GM23338 (cell line): ENCODE results near the gene GAN. TPM values are rescaled to one million over a fixed set of nuclear protein-coding genes. Genes with fewer than 3 reads are reported as not detected.

ENCODE experiments used
- ATAC-seq: fragments of 200-7000 bp; cut with Tn5 transposase; 3 replicates; pipeline ENCODE4 v1.9.1; 2020
- DNase-seq: peaks from one replicate; pipeline ENCODE4 v3.0.0-alpha.2; 2015; ENCODE audit warnings: low spot score
- H2AFZ ChIP-seq: fragments of 200-600 bp; sonication (generic); 2 replicates; pipeline ENCODE4 v1.8.0; 2016; ENCODE audit warnings: antibody characterized with exemption, mild to moderate bottlenecking, moderate library complexity
- H3F3A ChIP-seq: fragments of 200-600 bp; sonication (generic); replicated peaks from 2 replicates; pipeline ENCODE4 v1.8.0; 2017; ENCODE audit warnings: antibody characterized with exemption, mixed run types, low read depth
- H3K27ac ChIP-seq: fragments of 200-600 bp; sonication (generic); 2 replicates; pipeline ENCODE4 v1.6.1; 2016; ENCODE audit warnings: low read depth
- H3K27me3 ChIP-seq: fragments of 200-600 bp; sonication (generic); 2 replicates; pipeline ENCODE4 v1.8.0; 2016; ENCODE audit warnings: mild to moderate bottlenecking, mixed run types, moderate library complexity; ENCODE audit not compliant: insufficient read depth
- H3K36me3 ChIP-seq: fragments of 200-600 bp; sonication (generic); 2 replicates; pipeline ENCODE4 v1.8.0; 2016; ENCODE audit warnings: mild to moderate bottlenecking; ENCODE audit not compliant: insufficient read depth
- H3K4me1 ChIP-seq: fragments of 200-600 bp; sonication (generic); 2 replicates; pipeline ENCODE4 v1.8.0; 2016; ENCODE audit warnings: mild to moderate bottlenecking, moderate library complexity; ENCODE audit not compliant: insufficient read depth
- H3K4me2 ChIP-seq: fragments of 200-600 bp; sonication (generic); 2 replicates; pipeline ENCODE4 v1.7.1; 2017; ENCODE audit warnings: mixed run types
- H3K4me3 ChIP-seq: fragments of 200-600 bp; sonication (generic); 2 replicates; pipeline ENCODE4 v1.6.1; 2016; ENCODE audit warnings: mixed run types
- H3K79me2 ChIP-seq: fragments of 200-600 bp; sonication (generic); replicated peaks from 2 replicates; pipeline ENCODE4 v1.8.0; 2017; ENCODE audit warnings: mild to moderate bottlenecking; ENCODE audit not compliant: insufficient read depth
- H3K9me2 ChIP-seq: fragments of 200-600 bp; sonication (generic); 2 replicates; pipeline ENCODE4 v1.8.0; 2017; ENCODE audit not compliant: insufficient read depth
- H4K20me1 ChIP-seq: fragments of 200-600 bp; sonication (generic); replicated peaks from 2 replicates; pipeline ENCODE4 v1.8.0; 2017; ENCODE audit warnings: mild to moderate bottlenecking; ENCODE audit not compliant: insufficient read depth
- H3K27ac Mint-ChIP-seq: 2 replicates; pipeline ENCODE4 v1.8.0; 2020; ENCODE audit warnings: inconsistent platforms, mild to moderate bottlenecking, moderate library complexity, mixed read lengths
- H3K27me3 Mint-ChIP-seq: 3 replicates; pipeline ENCODE4 v1.8.0; 2022; ENCODE audit warnings: low read depth, mild to moderate bottlenecking, moderate library complexity, mixed read lengths, inconsistent platforms; ENCODE audit not compliant: insufficient read depth, poor library complexity
- H3K36me3 Mint-ChIP-seq: 3 replicates; pipeline ENCODE4 v1.8.0; 2021; ENCODE audit warnings: low read depth, mild to moderate bottlenecking, inconsistent platforms, moderate library complexity, mixed read lengths
- H3K4me1 Mint-ChIP-seq: 3 replicates; pipeline ENCODE4 v1.8.0; 2020; ENCODE audit warnings: mild to moderate bottlenecking, inconsistent platforms, mixed read lengths
- H3K4me3 Mint-ChIP-seq: 3 replicates; pipeline ENCODE4 v1.8.0; 2021; ENCODE audit warnings: moderate library complexity, mild to moderate bottlenecking, inconsistent platforms, mixed read lengths
- H3K9me3 Mint-ChIP-seq: 3 replicates; pipeline ENCODE4 v1.8.0; 2020; ENCODE audit warnings: moderate library complexity, mild to moderate bottlenecking, inconsistent platforms, mixed read lengths
- CREB1 ChIP-seq: fragments of 250-450 bp; sonication (Bioruptor Pico); IDR thresholded peaks from 2 replicates; pipeline ENCODE4 v1.5.0; 2020; ENCODE audit warnings: low read depth, mild to moderate bottlenecking, moderate library complexity
- CTCF ChIP-seq, 2 experiments: fragments of 200-600 bp in 1 of 2; sonication (generic) in 1 of 2; conservative IDR thresholded peaks; 2 replicates each; pipeline versions ENCODE4 v1.5.1 to v1.6.1; 2016 to 2017; ENCODE audit warnings: antibody characterized with exemption in 2 of 2, low read depth in 2 of 2, mild to moderate bottlenecking in 2 of 2, moderate library complexity in 1 of 2
- ETS1 ChIP-seq: IDR thresholded peaks from 2 replicates; pipeline ENCODE4 v1.6.1; 2016; ENCODE audit warnings: antibody characterized with exemption
- EZH2phosphoT487 ChIP-seq: fragments of 200-600 bp; sonication (generic); IDR thresholded peaks from one replicate; pipeline ENCODE4 v1.8.1; 2018; ENCODE audit warnings: antibody characterized with exemption; ENCODE audit not compliant: unreplicated experiment
- JUNB ChIP-seq: IDR thresholded peaks from one replicate; pipeline ENCODE4 v1.6.1; 2016; ENCODE audit warnings: antibody characterized with exemption; ENCODE audit not compliant: unreplicated experiment
- POLR2AphosphoS5 ChIP-seq: IDR thresholded peaks from 2 replicates; pipeline ENCODE4 v1.6.1; 2016; ENCODE audit warnings: antibody characterized with exemption, low read depth
- REST ChIP-seq: IDR thresholded peaks from one replicate; pipeline ENCODE4 v1.6.1; 2018; ENCODE audit warnings: antibody characterized with exemption; ENCODE audit not compliant: unreplicated experiment
- ZNF114 ChIP-seq: fragments of 250-450 bp; sonication (Bioruptor Pico); IDR thresholded peaks from 2 replicates; pipeline ENCODE4 v1.5.0; 2020; ENCODE audit warnings: mild to moderate bottlenecking, moderate library complexity
- ZNF462 ChIP-seq: fragments of 250-450 bp; sonication (Bioruptor Pico); IDR thresholded peaks from 2 replicates; pipeline ENCODE4 v1.5.0; 2020; ENCODE audit warnings: mild to moderate bottlenecking, moderate library complexity
- polyA plus RNA-seq: library from polyadenylated mRNA; unstranded; fragments of >200 nt; fragmentation: Nextera tagmentation; extraction: Ambion mirVana; gene quantifications from 2 replicates; pipeline ENCODE4 v1.2.1, GENCODE V29; 2016
- total RNA-seq: library from RNA; depleted of rRNA; stranded (reverse); fragments of >200 nt; shearing (Covaris generic); gene quantifications from 2 replicates; pipeline ENCODE4 v1.2.3, GENCODE V29; 2014

GAN gene
- total and polyA plus RNA-seq, 2 experiments from 2014 or later: 8.1 to 28.5 TPM

- TF ChIP-seq REST: no peak
These were observed 12.2 kb downstream of the GAN start (continued) for GRCh38 chr16:81327011-81327410.

GRCh38 chr16:81327447-81328196 lies 12.9 kb downstream of the GAN start:
- Mint-ChIP-seq H3K4me3 (no peak overlapping the region), H3K27ac (no peak overlapping the region), H3K4me1 (peaks cover 9% of the 10 kb centered on the region; the same call in 1 of the 3 replicates), H3K9me3 (no peaks in the 10 kb centered on the region; the same call in 2 of the 3 replicates), H3K27me3 (peaks cover 3% of the 10 kb centered on the region), H3K36me3 (peaks cover 3% of the 10 kb centered on the region; the same call in 1 of the 3 replicates)
- Histone ChIP-seq H3F3A (no peaks in the 10 kb centered on the region), H3K79me2 (peaks cover 93% of the 10 kb centered on the region), H4K20me1 (peaks cover 27% of the 10 kb centered on the region; the same call in 1 of the 2 replicates), H3K4me3 (no peak overlapping the region), H3K27ac (no peak overlapping the region), H3K9me2 (no peaks in the 10 kb centered on the region), H2AFZ (no peak overlapping the region), H3K36me3 (0 out of 2 replicates have a peak, but pooled peaks cover 4% of the 10 kb centered on the region), H3K4me2 (no peak overlapping the region), H3K27me3 (no peaks in the 10 kb centered on the region), H3K4me1 (no peaks in the 10 kb centered on the region)
- ATAC-seq: no peak
- DNase-seq: no peak
- TF ChIP-seq CREB1 (no peak), ETS1 (no peak), CTCF (conservative IDR thresholded peaks at IDR 0.05; ENCODE audit: low read depth in 2 of 2) (no peak), ZNF462 (CRISPR knock-in tag) (no peak), EZH2phosphoT487 (no peak), POLR2AphosphoS5 (no peak), JUNB (no peak), ZNF114 (CRISPR knock-in tag) (no peak)
